Mesendoderm (in vitro differentiated cells): Measurements from ENCODE around the gene ANO2.

Experiments
- DNase-seq: peaks from one replicate; pipeline ENCODE4 v3.0.0; 2013
- H2AK5ac ChIP-seq: 2 replicates; pipeline ENCODE4 v1.6.1; 2013; ENCODE audit warnings: low read length, inconsistent platforms
- H2BK120ac ChIP-seq: 2 replicates; pipeline ENCODE4 v1.6.1; 2013; ENCODE audit warnings: low read depth, mild to moderate bottlenecking, low read length, moderate library complexity, mixed read lengths
- H2BK15ac ChIP-seq: replicated peaks from 2 replicates; pipeline ENCODE4 v1.6.1; 2013; ENCODE audit warnings: low read depth, mild to moderate bottlenecking, moderate library complexity
- H2BK5ac ChIP-seq: 2 replicates; pipeline ENCODE4 v1.6.1; 2013; ENCODE audit warnings: low read length, inconsistent platforms
- H3K18ac ChIP-seq: 2 replicates; pipeline ENCODE4 v1.6.1; 2013; ENCODE audit warnings: mild to moderate bottlenecking, low read length, mixed read lengths
- H3K23ac ChIP-seq: one replicate; pipeline ENCODE4 v1.6.1; 2013; ENCODE audit warnings: low read length
- H3K27ac ChIP-seq: 2 replicates; pipeline ENCODE4 v1.5.1; 2013; ENCODE audit warnings: low read depth, mild to moderate bottlenecking, inconsistent platforms, low read length, moderate library complexity
- H3K27me3 ChIP-seq: 2 replicates; pipeline ENCODE4 v1.6.1; 2013; ENCODE audit warnings: low read length, control low read depth, mild to moderate bottlenecking, inconsistent platforms; ENCODE audit not compliant: insufficient read depth, poor library complexity
- H3K36me3 ChIP-seq: 2 replicates; pipeline ENCODE4 v1.6.1; 2013; ENCODE audit warnings: low read length, inconsistent platforms; ENCODE audit not compliant: control insufficient read depth, insufficient read depth
- H3K4ac ChIP-seq: one replicate; pipeline ENCODE4 v1.6.1; 2013; ENCODE audit warnings: low read depth, mild to moderate bottlenecking, low read length, moderate library complexity
- H3K4me1 ChIP-seq: 2 replicates; pipeline ENCODE4 v1.6.1; 2013; ENCODE audit warnings: low read depth, low read length, inconsistent platforms; ENCODE audit not compliant: control insufficient read depth
- H3K4me2 ChIP-seq: 2 replicates; pipeline ENCODE4 v1.6.1; 2013; ENCODE audit warnings: low read length
- H3K4me3 ChIP-seq: 2 replicates; pipeline ENCODE4 v1.5.1; 2013; ENCODE audit warnings: mild to moderate bottlenecking, low read length
- H3K56ac ChIP-seq: one replicate; pipeline ENCODE4 v1.6.1; 2013; ENCODE audit warnings: low read length
- H3K79me1 ChIP-seq: 2 replicates; pipeline ENCODE4 v1.6.1; 2013; ENCODE audit warnings: low read length, inconsistent platforms
- H3K79me2 ChIP-seq: 2 replicates; pipeline ENCODE4 v1.6.1; 2013; ENCODE audit warnings: mild to moderate bottlenecking, low read length; ENCODE audit not compliant: control insufficient read depth, insufficient read depth
- H3K9ac ChIP-seq: 2 replicates; pipeline ENCODE4 v1.6.1; 2013; ENCODE audit warnings: low read length, inconsistent platforms
- H4K5ac ChIP-seq: one replicate; pipeline ENCODE4 v1.6.1; 2013; ENCODE audit warnings: low read length
- H4K8ac ChIP-seq: one replicate; pipeline ENCODE4 v1.6.1; 2013; ENCODE audit warnings: low read depth, mild to moderate bottlenecking, control low read depth, low read length, moderate library complexity
- WGBS: extraction: QIAGEN DNeasy Blood & Tissue Kit; methylation state at CpG from one replicate; pipeline ENCODE4 v1.1.7; 2013; ENCODE audit warnings: low lambda C conversion rate, missing lambda C conversion rate; ENCODE audit not compliant: insufficient coverage; ENCODE audit errors: extremely low coverage; 5-methylcytosine and 5-hydroxymethylcytosine counted together

Gene ANO2

GRCh38 chr12:5733916-5734315 lies 211.1 kb downstream of the ANO2 start:
- Histone ChIP-seq H3K79me1 (no peaks in the 10 kb centered on the region), H3K23ac (no peak overlapping the region), H4K5ac (no peak overlapping the region), H3K4me2 (no peak overlapping the region), H3K79me2 (no peaks in the 10 kb centered on the region), H3K56ac (no peak overlapping the region), H3K4me1 (no peaks in the 10 kb centered on the region), H2BK5ac (no peak overlapping the region), H2BK15ac (no peak overlapping the region), H2AK5ac (no peak overlapping the region), H3K18ac (no peak overlapping the region), H3K36me3 (no peaks in the 10 kb centered on the region), H3K9ac (no peak overlapping the region), H2BK120ac (no peak overlapping the region), H3K27ac (no peak overlapping the region), H4K8ac (no peak overlapping the region), H3K4me3 (no peak overlapping the region), H3K4ac (no peak overlapping the region), H3K27me3 (no peaks in the 10 kb centered on the region)
- no CpG with 5 or more reads among the region's 5 CpGs for WGBS
- DNase-seq = no peak

GRCh38 chr12:5733136-5733755 lies 211.8 kb downstream of the ANO2 start:
- WGBS = no CpG with 5 or more reads among the region's 11 CpGs

GRCh38 chr12:5730962-5731361 lies 214.1 kb downstream of the ANO2 start:
- no peaks in the 10 kb centered on the region for H3K4me1 ChIP-seq
- no peak overlapping the region for H3K4ac ChIP-seq
- H3K23ac ChIP-seq = no peak overlapping the region
- H3K79me1 ChIP-seq = no peaks in the 10 kb centered on the region
- no peak overlapping the region for H3K27ac ChIP-seq
- no peaks in the 10 kb centered on the region for H3K79me2 ChIP-seq
- no peak overlapping the region for H3K4me3 ChIP-seq
- no peak for DNase-seq
- H3K18ac ChIP-seq = no peak overlapping the region
- no peaks in the 10 kb centered on the region for H3K27me3 ChIP-seq
- H4K5ac ChIP-seq = no peak overlapping the region
- H2BK5ac ChIP-seq = no peak overlapping the region
- no peak overlapping the region for H2AK5ac ChIP-seq
- H3K9ac ChIP-seq = no peak overlapping the region
- no peak overlapping the region for H2BK120ac ChIP-seq
- no peaks in the 10 kb centered on the region for H3K36me3 ChIP-seq
- H3K4me2 ChIP-seq = no peak overlapping the region
- H2BK15ac ChIP-seq = no peak overlapping the region
- no CpG with 5 or more reads among the region's 7 CpGs for WGBS
- no peak overlapping the region for H3K56ac ChIP-seq
- no peak overlapping the region for H4K8ac ChIP-seq

More at GRCh38 chr12:5733136-5733755, 211.8 kb downstream of the ANO2 start:
- Histone ChIP-seq H3K79me2 (no peaks in the 10 kb centered on the region), H3K18ac (no peak overlapping the region), H2BK15ac (no peak overlapping the region), H3K4me2 (no peak overlapping the region), H3K56ac (no peak overlapping the region), H3K23ac (no peak overlapping the region), H3K79me1 (no peaks in the 10 kb centered on the region), H3K27ac (no peak overlapping the region), H3K36me3 (no peaks in the 10 kb centered on the region), H3K9ac (no peak overlapping the region), H2BK5ac (no peak overlapping the region), H3K4me3 (no peak overlapping the region), H2AK5ac (no peak overlapping the region), H4K5ac (no peak overlapping the region), H3K4me1 (no peaks in the 10 kb centered on the region), H3K27me3 (no peaks in the 10 kb centered on the region), H4K8ac (no peak overlapping the region), H3K4ac (no peak overlapping the region), H2BK120ac (no peak overlapping the region)
- no peak for DNase-seq

GRCh38 chr12:5723711-5724252 lies 221.3 kb downstream of the ANO2 start:
- Histone ChIP-seq H3K56ac (no peak overlapping the region), H3K4me2 (no peak overlapping the region), H3K4me1 (no peaks in the 10 kb centered on the region), H3K27ac (no peak overlapping the region), H3K36me3 (no peaks in the 10 kb centered on the region), H3K4ac (no peak overlapping the region), H4K8ac (no peak overlapping the region), H2BK120ac (no peak overlapping the region), H4K5ac (no peak overlapping the region), H3K27me3 (no peaks in the 10 kb centered on the region), H2AK5ac (no peak overlapping the region), H3K4me3 (no peak overlapping the region), H3K9ac (no peak overlapping the region), H3K18ac (no peak overlapping the region), H2BK5ac (no peak overlapping the region), H2BK15ac (no peak overlapping the region), H3K79me1 (no peaks in the 10 kb centered on the region), H3K23ac (peak overlapping the region; percentile 60), H3K79me2 (no peaks in the 10 kb centered on the region)
- no peak for DNase-seq
- WGBS = no CpG with 5 or more reads among the region's 4 CpGs

GRCh38 chr12:5723071-5723470 lies 222.0 kb downstream of the ANO2 start:
- Histone ChIP-seq H3K4ac (no peak overlapping the region), H2BK120ac (no peak overlapping the region), H3K79me1 (no peaks in the 10 kb centered on the region), H3K27ac (no peak overlapping the region), H3K23ac (no peak overlapping the region), H3K18ac (no peak overlapping the region), H3K9ac (no peak overlapping the region), H2BK15ac (no peak overlapping the region), H2AK5ac (no peak overlapping the region), H3K56ac (no peak overlapping the region), H4K5ac (no peak overlapping the region), H3K27me3 (no peaks in the 10 kb centered on the region), H4K8ac (no peak overlapping the region), H3K4me3 (no peak overlapping the region), H3K79me2 (no peaks in the 10 kb centered on the region), H3K4me1 (no peaks in the 10 kb centered on the region), H2BK5ac (no peak overlapping the region), H3K4me2 (no peak overlapping the region), H3K36me3 (no peaks in the 10 kb centered on the region)
- no CpG with 5 or more reads among the region's 5 CpGs for WGBS
- DNase-seq = no peak
